OCI-LY1 (cell line): ENCODE measurements around the gene CNIH4.

Source experiments
- CTCF ChIP-seq: fragments of 200-600 bp; sonication (generic), shearing (Covaris generic); IDR thresholded peaks from 2 replicates; pipeline ENCODE4 v1.5.1; 2017; ENCODE audit warnings: mild to moderate bottlenecking, antibody characterized with exemption, low read length, moderate library complexity, mixed read lengths
- EZH2 ChIP-seq: fragments of 200-600 bp; sonication (generic), shearing (Covaris generic); IDR thresholded peaks from 2 replicates; pipeline ENCODE4 v1.8.0; 2017; ENCODE audit warnings: borderline replicate concordance, mixed run types, mild to moderate bottlenecking, antibody characterized with exemption, low read length, moderate library complexity, mixed read lengths

DNA sequence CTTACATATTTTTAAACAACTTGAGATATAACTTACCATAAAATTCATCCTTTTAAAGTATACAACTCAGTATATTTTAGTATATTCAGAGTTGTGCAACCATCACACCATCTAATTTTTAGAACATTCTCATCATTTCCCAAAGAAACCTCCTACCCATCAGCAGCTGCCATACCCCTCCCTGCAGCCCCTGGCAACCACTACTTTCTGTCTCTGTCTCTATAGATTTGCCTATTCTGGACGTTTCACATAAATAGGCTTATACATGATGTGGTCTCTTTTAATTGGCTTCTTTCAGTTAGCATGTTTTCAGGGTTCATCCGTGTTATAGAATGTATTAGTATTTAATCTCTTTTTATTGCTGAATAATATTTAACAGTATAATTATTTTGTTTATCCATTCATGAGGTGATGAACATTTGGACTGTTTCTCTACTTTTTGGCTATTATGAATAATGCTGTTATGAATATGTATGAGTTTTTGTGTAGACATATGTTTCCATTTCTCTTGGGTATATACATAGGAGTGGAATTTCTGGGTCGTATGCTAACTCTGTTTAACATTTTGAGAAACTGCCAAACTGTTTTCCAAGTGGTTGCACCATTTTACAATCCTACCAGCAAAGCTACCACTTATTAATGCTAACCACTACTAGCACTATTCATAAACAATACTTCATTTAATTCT, 48.4 kb downstream of the CNIH4 start:
- no peak for TF ChIP-seq CTCF
- TF ChIP-seq EZH2 = no peak
